GM18502 (cell line): ENCODE measurements around the gene KCNS1.

ENCODE experiments used
- ATAC-seq: cut with Tn5 transposase; IDR thresholded peaks from one replicate; pipeline ENCODE4 v1.9.1; 2021; ENCODE audit warnings: mild to moderate bottlenecking; ENCODE audit not compliant: unreplicated experiment, poor library complexity

The KCNS1 gene

DNA sequence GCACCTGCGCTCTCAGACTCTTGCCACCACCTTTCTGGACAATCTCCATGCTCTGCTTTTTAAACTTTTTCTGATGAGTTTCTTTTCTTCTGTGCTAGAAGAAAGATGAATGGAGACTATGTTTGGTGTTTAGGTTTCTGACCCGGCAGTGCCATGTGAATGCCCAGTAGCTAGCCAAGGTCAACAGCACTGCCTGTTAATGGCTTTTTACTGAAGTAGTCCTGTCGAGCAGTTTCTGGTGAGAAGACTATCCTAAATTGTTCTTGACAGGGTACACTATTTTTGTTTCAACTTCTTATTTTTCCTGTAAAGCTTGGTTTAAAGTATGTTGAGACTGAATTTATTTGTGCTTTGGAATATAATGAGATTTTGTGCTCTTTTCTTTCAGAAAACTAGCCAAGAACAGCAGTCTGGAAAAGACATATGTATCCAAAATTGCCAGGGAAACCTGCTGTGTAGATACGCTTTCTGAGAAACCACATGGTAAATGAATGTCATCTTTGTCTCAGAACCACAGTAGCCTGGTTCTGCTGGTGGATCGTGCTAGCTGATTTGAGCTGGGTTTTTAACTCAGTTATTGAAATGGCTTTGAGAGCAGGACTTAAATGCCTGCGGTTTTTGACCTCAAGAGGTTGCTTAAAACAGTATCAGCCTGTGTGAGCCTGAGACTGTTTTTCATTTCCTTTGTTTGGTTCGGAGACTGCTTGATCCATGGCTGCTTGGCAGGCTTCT, 48.1 kb downstream of the KCNS1 start:
- ATAC-seq: no peak

DNA sequence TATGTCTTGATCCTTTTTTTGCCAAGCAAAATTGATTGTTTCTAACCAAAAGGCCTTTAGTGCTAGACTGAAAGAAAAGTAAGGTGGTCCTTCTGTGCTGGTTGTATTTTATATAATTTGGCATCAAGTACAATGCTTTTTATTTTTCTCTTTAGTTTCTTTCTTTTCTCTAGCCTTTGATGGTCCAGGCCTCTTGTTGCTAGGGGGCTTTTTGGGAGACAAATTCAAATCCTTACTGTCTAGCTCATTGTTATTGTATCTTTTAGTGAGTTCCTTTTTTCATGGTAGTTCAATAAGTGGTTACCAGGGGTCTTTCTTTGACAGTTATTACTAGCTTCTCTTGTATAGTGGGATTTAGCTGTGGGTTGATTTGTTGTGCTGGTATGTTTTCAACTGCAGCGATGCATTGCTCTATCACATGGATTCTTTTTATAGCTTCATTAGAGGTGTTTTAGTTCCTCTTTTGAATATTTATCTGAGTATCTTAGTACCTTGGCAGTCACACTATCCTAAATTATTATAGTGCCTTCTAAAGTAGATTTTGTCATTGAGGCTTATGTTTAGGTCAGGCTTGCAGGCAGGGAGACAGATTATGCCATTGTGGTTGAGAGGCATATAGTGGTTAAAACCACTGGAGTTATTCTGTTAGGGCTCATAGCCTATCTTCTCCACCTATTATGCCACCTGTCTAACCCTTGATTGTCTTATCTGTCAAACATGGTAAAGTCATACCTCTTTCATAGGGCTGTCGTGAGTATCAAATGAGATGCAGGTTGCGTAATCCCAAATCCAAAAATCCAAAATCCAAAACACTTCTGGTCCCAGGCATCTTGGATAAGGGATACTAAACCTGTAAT, 49.5 kb downstream of the KCNS1 start:
- no peak for ATAC-seq

DNA sequence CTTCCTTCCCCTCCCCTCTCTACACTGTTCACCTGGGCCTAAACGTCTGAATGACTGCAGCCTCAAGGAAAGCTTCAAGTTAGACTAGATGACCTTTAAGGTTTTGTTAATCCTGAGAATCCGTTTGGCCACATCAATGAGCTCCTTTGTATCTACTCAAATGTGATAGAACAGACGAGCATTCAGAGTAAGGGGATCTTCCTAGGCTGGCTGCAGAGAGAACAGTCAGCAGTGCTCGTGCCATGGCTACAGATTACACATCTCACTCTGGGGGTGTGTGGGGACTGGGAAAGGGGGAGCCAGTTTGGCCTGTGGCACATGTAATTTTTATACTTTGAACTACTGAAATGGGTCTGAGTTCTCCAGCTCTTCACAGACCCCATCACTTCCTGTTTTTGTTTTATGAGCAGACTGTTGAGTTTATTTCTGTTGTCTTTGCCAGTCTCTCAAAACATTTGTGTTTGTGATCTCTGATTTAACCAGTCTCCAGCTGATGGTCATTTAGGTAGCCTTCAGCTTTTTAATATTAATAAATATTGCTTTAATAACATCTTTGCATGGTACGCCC, 50.9 kb downstream of the KCNS1 start:
- ATAC-seq: no peak

DNA sequence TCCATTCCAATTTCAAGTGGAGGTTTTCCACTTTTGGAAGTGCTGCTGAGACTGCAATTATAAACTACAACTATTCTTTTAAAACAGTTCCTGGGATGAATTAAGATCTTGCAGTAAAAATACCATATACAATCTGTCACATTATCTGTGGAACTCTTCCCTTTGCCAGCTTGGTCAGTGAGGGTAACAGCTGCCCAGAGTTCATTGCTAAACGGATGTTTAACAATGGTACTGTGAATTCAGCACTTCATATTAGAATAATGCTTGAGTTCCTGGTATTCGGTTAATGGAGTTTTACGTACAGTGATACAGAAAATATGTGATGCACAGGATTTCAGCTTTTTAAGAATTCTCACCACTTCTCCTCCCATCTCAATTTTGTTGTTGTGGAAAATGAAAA, 51.5 kb downstream of the KCNS1 start:
- no peak for ATAC-seq

DNA sequence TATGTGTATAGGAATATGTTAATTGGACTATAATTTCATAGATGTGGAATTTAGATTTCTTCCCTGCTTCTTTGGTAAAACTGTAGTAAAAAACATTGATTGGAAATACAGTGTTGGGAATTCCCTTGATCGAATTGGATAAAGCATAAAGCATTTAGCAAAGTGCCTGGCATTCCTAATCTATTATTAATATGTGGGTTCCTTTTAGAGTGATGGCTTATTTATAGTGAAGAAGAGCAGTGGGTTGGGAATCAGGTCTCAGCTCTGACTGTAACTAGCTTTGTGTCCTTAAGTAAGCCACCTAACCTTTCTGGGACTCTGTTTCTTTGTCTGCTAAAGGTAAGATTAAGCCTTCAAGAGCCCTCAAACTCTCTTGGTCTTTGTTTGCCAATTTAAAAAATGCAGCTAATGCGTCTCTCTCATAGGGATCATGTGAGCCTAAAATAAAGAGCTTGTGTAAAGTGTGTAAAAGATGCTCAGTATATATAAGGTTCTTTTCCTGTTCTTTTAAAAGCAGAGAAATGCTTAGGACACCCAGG, 53.3 kb downstream of the KCNS1 start:
- ATAC-seq: no peak

DNA sequence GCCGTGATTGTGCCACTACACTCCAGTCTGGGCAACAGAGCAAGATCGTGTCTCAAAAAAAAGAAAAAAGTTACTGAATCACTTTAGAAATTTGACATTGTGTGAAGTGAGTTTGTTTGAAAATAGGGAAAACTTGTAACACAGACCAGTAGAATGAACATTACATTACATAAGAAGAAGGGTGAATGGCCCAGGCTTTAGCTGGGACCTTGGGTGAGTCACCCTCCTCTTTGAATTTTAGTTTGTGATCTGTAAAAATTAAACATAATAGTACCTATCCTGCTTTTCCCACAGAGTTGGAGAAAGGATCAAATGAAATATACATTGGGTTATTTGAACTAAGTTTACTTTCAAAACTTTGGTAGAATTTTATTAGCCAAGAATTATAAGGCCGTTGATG, 56.3 kb downstream of the KCNS1 start:
- no peak for ATAC-seq

DNA sequence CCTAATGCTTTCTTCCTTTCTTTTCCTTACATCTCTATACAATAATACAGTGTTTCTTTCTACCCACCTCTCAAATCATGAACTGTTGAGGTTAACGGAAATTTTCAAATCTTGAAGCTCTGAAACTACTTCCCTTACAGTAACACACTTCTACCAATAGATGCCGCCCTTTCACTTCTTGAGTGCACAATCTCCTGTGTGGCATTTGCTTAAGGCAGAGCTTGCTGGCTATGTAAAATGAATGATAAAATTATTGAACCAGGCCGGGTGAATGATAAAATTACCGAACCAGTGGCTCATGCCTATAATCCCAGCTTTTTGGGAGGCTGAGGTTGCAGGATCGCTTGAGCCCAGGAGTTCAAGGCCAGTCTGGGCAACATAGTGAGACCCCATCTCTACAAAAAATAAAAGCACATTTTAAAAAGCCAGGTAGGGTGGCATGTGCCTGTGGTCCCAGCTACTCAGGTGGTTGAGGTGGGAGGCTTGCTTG, 56.8 kb downstream of the KCNS1 start:
- no peak for ATAC-seq

DNA sequence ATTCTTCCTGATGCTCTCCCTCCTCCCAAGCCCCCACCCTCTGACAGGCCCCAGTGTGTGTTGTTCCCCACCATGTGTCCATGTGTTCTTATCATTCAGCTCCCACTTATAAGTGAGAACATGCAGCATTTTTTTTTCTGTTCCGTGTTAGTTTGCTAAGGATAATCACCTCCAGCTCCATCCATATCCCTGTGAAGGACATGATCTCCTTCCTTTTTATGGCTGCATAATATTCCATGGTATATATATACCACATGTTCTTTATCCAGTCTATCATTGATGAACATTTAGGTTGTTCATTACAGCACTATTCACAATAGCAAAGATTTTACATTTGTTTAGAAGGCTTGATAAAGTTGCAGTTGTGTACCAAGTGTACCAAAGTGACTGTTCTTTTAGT, 57.9 kb downstream of the KCNS1 start:
- ATAC-seq: no peak
